ENCODE measurements around the gene PTPN23. TPM values are rescaled to one million over a fixed set of nuclear protein-coding genes. Genes with fewer than 3 reads are reported as not detected.

PTPN23 gene
- total and polyA plus RNA-seq, 2 experiments from 2014 or later, result 14.3 to 48.8 TPM

DNA sequence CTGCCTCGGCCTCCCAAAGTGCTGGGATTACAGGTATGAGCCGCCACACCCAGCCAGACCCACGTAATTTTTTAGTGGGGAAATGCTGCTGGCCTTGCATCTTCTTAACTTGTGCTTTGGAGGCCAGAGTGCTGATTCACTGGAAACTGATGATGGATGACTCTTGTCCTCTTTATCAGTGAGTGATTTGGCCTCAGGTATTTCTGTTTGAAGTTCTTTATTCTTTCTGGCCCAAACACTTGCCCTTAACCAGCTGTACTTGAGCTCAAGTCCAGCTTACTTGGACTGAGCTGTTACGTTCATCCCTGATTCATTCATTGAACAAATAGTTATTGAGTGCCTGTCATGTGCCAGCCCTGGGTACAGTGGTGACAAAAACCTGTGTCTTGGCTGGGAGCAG lies 4.2 kb downstream of the PTPN23 start (continued):
- TF ChIP-seq, protein P1, sequence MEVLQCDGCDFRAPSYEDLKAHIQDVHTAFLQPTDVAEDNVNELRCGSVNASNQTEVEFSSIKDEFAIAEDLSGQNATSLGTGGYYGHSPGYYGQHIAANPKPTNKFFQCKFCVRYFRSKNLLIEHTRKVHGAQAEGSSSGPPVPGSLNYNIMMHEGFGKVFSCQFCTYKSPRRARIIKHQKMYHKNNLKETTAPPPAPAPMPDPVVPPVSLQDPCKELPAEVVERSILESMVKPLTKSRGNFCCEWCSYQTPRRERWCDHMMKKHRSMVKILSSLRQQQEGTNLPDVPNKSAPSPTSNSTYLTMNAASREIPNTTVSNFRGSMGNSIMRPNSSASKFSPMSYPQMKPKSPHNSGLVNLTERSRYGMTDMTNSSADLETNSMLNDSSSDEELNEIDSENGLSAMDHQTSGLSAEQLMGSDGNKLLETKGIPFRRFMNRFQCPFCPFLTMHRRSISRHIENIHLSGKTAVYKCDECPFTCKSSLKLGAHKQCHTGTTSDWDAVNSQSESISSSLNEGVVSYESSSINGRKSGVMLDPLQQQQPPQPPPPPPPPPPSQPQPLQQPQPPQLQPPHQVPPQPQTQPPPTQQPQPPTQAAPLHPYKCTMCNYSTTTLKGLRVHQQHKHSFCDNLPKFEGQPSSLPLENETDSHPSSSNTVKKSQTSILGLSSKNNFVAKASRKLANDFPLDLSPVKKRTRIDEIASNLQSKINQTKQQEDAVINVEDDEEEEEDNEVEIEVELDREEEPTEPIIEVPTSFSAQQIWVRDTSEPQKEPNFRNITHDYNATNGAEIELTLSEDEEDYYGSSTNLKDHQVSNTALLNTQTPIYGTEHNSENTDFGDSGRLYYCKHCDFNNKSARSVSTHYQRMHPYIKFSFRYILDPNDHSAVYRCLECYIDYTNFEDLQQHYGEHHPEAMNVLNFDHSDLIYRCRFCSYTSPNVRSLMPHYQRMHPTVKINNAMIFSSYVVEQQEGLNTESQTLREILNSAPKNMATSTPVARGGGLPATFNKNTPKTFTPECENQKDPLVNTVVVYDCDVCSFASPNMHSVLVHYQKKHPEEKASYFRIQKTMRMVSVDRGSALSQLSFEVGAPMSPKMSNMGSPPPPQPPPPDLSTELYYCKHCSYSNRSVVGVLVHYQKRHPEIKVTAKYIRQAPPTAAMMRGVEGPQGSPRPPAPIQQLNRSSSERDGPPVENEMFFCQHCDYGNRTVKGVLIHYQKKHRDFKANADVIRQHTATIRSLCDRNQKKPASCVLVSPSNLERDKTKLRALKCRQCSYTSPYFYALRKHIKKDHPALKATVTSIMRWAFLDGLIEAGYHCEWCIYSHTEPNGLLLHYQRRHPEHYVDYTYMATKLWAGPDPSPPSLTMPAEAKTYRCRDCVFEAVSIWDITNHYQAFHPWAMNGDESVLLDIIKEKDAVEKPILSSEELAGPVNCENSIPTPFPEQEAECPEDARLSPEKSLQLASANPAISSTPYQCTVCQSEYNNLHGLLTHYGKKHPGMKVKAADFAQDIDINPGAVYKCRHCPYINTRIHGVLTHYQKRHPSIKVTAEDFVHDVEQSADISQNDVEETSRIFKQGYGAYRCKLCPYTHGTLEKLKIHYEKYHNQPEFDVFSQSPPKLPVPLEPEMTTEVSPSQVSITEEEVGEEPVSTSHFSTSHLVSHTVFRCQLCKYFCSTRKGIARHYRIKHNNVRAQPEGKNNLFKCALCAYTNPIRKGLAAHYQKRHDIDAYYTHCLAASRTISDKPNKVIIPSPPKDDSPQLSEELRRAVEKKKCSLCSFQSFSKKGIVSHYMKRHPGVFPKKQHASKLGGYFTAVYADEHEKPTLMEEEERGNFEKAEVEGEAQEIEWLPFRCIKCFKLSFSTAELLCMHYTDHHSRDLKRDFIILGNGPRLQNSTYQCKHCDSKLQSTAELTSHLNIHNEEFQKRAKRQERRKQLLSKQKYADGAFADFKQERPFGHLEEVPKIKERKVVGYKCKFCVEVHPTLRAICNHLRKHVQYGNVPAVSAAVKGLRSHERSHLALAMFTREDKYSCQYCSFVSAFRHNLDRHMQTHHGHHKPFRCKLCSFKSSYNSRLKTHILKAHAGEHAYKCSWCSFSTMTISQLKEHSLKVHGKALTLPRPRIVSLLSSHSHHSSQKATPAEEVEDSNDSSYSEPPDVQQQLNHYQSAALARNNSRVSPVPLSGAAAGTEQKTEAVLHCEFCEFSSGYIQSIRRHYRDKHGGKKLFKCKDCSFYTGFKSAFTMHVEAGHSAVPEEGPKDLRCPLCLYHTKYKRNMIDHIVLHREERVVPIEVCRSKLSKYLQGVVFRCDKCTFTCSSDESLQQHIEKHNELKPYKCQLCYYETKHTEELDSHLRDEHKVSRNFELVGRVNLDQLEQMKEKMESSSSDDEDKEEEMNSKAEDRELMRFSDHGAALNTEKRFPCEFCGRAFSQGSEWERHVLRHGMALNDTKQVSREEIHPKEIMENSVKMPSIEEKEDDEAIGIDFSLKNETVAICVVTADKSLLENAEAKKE (CRISPR knock-in tag; IDR thresholded peaks at IDR 0.05), result no peak
- TF ChIP-seq JUNB (IDR thresholded peaks at IDR 0.05; ENCODE audit: unreplicated experiment) (no peak), ZNF114 (CRISPR knock-in tag; IDR thresholded peaks at IDR 0.05) (no peak), POLR2AphosphoS5 (IDR thresholded peaks at IDR 0.05; ENCODE audit: low read depth) (no peak), CREB1 (CRISPR knock-in tag; IDR thresholded peaks at IDR 0.05; ENCODE audit: low read depth) (no peak)
- TF ChIP-seq, protein P2, sequence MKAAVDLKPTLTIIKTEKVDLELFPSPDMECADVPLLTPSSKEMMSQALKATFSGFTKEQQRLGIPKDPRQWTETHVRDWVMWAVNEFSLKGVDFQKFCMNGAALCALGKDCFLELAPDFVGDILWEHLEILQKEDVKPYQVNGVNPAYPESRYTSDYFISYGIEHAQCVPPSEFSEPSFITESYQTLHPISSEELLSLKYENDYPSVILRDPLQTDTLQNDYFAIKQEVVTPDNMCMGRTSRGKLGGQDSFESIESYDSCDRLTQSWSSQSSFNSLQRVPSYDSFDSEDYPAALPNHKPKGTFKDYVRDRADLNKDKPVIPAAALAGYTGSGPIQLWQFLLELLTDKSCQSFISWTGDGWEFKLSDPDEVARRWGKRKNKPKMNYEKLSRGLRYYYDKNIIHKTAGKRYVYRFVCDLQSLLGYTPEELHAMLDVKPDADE (IDR thresholded peaks at IDR 0.05), result no peak

DNA sequence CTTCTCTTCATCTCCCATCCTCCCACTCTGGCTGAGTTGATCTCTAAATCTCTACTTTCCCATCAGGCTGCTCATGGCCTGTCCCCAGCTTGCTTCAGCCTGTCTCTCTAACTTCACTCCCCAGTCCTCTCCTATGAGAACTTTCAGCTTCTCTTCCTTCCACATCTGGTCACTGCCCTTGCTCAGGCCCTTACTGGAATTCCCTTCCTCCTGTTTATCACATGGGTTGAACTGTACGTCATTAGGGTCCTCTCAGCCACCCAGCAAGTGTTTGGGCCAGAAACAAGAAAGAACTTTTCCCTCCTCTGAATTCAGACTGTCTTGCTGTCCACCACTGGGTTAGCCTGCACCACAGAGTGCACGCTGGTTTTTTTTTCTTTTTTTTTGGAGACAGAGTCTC lies 5.0 kb downstream of the PTPN23 start:
- Histone ChIP-seq H3K36me3 (ENCODE audit: insufficient read depth) (no peaks in the 10 kb centered on the region), H3K27ac (ENCODE audit: low read depth) (no peak overlapping the region), H3K27me3 (ENCODE audit: insufficient read depth) (no peaks in the 10 kb centered on the region), H3K4me2 (no peak overlapping the region), H3K79me2 (replicated peaks; ENCODE audit: insufficient read depth) (peaks cover 87% of the 10 kb centered on the region), H3K4me3 (no peak overlapping the region), H3K4me1 (ENCODE audit: insufficient read depth) (no peaks in the 10 kb centered on the region), H4K20me1 (replicated peaks; ENCODE audit: insufficient read depth) (peaks cover 40% of the 10 kb centered on the region), H2AFZ (no peak overlapping the region), H3K9me2 (ENCODE audit: insufficient read depth) (no peaks in the 10 kb centered on the region), H3F3A (replicated peaks; ENCODE audit: low read depth) (peaks cover 8% of the 10 kb centered on the region; the same call in 1 of the 2 replicates)
- Mint-ChIP-seq H3K27me3 (ENCODE audit: insufficient read depth, low read depth, poor library complexity) (peaks cover 9% of the 10 kb centered on the region), H3K9me3 (no peaks in the 10 kb centered on the region), H3K4me3 (no peak overlapping the region), H3K36me3 (ENCODE audit: low read depth) (peaks cover 8% of the 10 kb centered on the region), H3K4me1 (peaks cover 13% of the 10 kb centered on the region), H3K27ac (no peak overlapping the region)
- ATAC-seq, result no peak
- no peak for DNase-seq (ENCODE audit: low spot score)
- TF ChIP-seq, protein P3, sequence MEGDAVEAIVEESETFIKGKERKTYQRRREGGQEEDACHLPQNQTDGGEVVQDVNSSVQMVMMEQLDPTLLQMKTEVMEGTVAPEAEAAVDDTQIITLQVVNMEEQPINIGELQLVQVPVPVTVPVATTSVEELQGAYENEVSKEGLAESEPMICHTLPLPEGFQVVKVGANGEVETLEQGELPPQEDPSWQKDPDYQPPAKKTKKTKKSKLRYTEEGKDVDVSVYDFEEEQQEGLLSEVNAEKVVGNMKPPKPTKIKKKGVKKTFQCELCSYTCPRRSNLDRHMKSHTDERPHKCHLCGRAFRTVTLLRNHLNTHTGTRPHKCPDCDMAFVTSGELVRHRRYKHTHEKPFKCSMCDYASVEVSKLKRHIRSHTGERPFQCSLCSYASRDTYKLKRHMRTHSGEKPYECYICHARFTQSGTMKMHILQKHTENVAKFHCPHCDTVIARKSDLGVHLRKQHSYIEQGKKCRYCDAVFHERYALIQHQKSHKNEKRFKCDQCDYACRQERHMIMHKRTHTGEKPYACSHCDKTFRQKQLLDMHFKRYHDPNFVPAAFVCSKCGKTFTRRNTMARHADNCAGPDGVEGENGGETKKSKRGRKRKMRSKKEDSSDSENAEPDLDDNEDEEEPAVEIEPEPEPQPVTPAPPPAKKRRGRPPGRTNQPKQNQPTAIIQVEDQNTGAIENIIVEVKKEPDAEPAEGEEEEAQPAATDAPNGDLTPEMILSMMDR (conservative IDR thresholded peaks at IDR 0.05; ENCODE audit: low read depth in 2 of 2), result no peak
- no peak for TF ChIP-seq EZH2phosphoT487 (IDR thresholded peaks at IDR 0.05; ENCODE audit: unreplicated experiment)
- no peak for TF ChIP-seq STAT1 (IDR thresholded peaks at IDR 0.05; ENCODE audit: unreplicated experiment)
- TF ChIP-seq EZH2 (IDR thresholded peaks at IDR 0.05; ENCODE audit: low read depth, unreplicated experiment), result no peak
- no peak for TF ChIP-seq JUNB (IDR thresholded peaks at IDR 0.05; ENCODE audit: unreplicated experiment)
- no peak for TF ChIP-seq ZNF331 (CRISPR knock-in tag; IDR thresholded peaks at IDR 0.05; ENCODE audit: low read depth)
- TF ChIP-seq ZNF114 (CRISPR knock-in tag; IDR thresholded peaks at IDR 0.05), result no peak
- TF ChIP-seq, protein P4, sequence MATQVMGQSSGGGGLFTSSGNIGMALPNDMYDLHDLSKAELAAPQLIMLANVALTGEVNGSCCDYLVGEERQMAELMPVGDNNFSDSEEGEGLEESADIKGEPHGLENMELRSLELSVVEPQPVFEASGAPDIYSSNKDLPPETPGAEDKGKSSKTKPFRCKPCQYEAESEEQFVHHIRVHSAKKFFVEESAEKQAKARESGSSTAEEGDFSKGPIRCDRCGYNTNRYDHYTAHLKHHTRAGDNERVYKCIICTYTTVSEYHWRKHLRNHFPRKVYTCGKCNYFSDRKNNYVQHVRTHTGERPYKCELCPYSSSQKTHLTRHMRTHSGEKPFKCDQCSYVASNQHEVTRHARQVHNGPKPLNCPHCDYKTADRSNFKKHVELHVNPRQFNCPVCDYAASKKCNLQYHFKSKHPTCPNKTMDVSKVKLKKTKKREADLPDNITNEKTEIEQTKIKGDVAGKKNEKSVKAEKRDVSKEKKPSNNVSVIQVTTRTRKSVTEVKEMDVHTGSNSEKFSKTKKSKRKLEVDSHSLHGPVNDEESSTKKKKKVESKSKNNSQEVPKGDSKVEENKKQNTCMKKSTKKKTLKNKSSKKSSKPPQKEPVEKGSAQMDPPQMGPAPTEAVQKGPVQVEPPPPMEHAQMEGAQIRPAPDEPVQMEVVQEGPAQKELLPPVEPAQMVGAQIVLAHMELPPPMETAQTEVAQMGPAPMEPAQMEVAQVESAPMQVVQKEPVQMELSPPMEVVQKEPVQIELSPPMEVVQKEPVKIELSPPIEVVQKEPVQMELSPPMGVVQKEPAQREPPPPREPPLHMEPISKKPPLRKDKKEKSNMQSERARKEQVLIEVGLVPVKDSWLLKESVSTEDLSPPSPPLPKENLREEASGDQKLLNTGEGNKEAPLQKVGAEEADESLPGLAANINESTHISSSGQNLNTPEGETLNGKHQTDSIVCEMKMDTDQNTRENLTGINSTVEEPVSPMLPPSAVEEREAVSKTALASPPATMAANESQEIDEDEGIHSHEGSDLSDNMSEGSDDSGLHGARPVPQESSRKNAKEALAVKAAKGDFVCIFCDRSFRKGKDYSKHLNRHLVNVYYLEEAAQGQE (IDR thresholded peaks at IDR 0.05; ENCODE audit: unreplicated experiment), result no peak
- no peak for TF ChIP-seq CREB1 (CRISPR knock-in tag; IDR thresholded peaks at IDR 0.05; ENCODE audit: low read depth)
- TF ChIP-seq POLR2AphosphoS5 (IDR thresholded peaks at IDR 0.05; ENCODE audit: low read depth), result no peak

All from GM23338 (cell line).